Neuronal stem cell (in vitro differentiated cells): Measurements from ENCODE around the gene MUC6.
A peak's percentile ranks its signal among the peaks of the same experiment; 100 is the strongest.

ENCODE experiments used
- DNase-seq: peaks from one replicate; pipeline ENCODE4 v3.0.0-alpha.2; 2013; ENCODE audit warnings: low spot score
- H2AFZ ChIP-seq: one replicate; pipeline ENCODE4 v1.6.1; 2013; ENCODE audit warnings: mild to moderate bottlenecking, low read length, inconsistent platforms
- H2AK5ac ChIP-seq: 2 replicates; pipeline ENCODE4 v1.6.1; 2013; ENCODE audit warnings: low read depth, mild to moderate bottlenecking, inconsistent platforms, low read length, moderate library complexity, mixed read lengths
- H2BK120ac ChIP-seq: 2 replicates; pipeline ENCODE4 v1.6.1; 2013; ENCODE audit warnings: low read depth, mild to moderate bottlenecking, inconsistent platforms, low read length, moderate library complexity, mixed read lengths
- H2BK12ac ChIP-seq: one replicate; pipeline ENCODE4 v1.6.1; 2013; ENCODE audit warnings: low read length, inconsistent platforms
- H2BK15ac ChIP-seq: 2 replicates; pipeline ENCODE4 v1.6.1; 2013; ENCODE audit warnings: mild to moderate bottlenecking, low read length, inconsistent platforms, mixed read lengths
- H2BK5ac ChIP-seq: one replicate; pipeline ENCODE4 v1.6.1; 2013; ENCODE audit warnings: inconsistent platforms, mild to moderate bottlenecking, low read length, moderate library complexity
- H3K14ac ChIP-seq: one replicate; pipeline ENCODE4 v1.6.1; 2013; ENCODE audit warnings: low read length, inconsistent platforms
- H3K18ac ChIP-seq: 2 replicates; pipeline ENCODE4 v1.6.1; 2013; ENCODE audit warnings: low read length, inconsistent platforms
- H3K23ac ChIP-seq: 2 replicates; pipeline ENCODE4 v1.6.1; 2013; ENCODE audit warnings: low read depth, mild to moderate bottlenecking, mixed read lengths, low read length, inconsistent platforms; ENCODE audit not compliant: poor library complexity
- H3K27ac ChIP-seq: replicated peaks from 3 replicates; pipeline ENCODE4 v1.5.1; 2013; ENCODE audit warnings: low read length, inconsistent platforms
- H3K27me3 ChIP-seq, 3 experiments: 2 replicates each; pipeline ENCODE4 v1.6.1; 2013; ENCODE audit warnings: low read length in 3 of 3, mild to moderate bottlenecking in 2 of 3, inconsistent platforms in 1 of 3, low read depth in 1 of 3, mixed read lengths in 1 of 3, moderate library complexity in 1 of 3; ENCODE audit not compliant: control insufficient read depth in 3 of 3, insufficient read depth in 3 of 3
- H3K36me3 ChIP-seq, 2 donors: replicated peaks in 1 of 2; 2 replicates each; pipeline ENCODE4 v1.6.1; 2013; ENCODE audit warnings: low read length in 2 of 2; ENCODE audit not compliant: control insufficient read depth in 2 of 2, insufficient read depth in 2 of 2
- H3K4ac ChIP-seq: 2 replicates; pipeline ENCODE4 v1.6.1; 2013; ENCODE audit warnings: inconsistent platforms, mild to moderate bottlenecking, low read length, moderate library complexity
- H3K4me1 ChIP-seq, 2 donors: 1 replicate in 1 of 2; 2 replicates in 1 of 2; pipeline ENCODE4 v1.6.1; 2013; ENCODE audit warnings: low read length in 2 of 2, low read depth in 1 of 2; ENCODE audit not compliant: control insufficient read depth in 2 of 2, insufficient read depth in 1 of 2
- H3K4me2 ChIP-seq: one replicate; pipeline ENCODE4 v1.6.1; 2013; ENCODE audit warnings: mild to moderate bottlenecking, low read length, inconsistent platforms; ENCODE audit not compliant: insufficient read depth, poor library complexity, severe bottlenecking
- H3K4me3 ChIP-seq, 2 donors: 2 replicates each; pipeline ENCODE4 v1.5.1; 2013; ENCODE audit warnings: low read length in 2 of 2, mild to moderate bottlenecking in 2 of 2, inconsistent platforms in 1 of 2, moderate library complexity in 1 of 2
- H3K79me1 ChIP-seq: one replicate; pipeline ENCODE4 v1.6.1; 2013; ENCODE audit warnings: low read depth, mild to moderate bottlenecking, inconsistent platforms, low read length, moderate library complexity
- H3K9ac ChIP-seq: one replicate; pipeline ENCODE4 v1.6.1; 2013; ENCODE audit warnings: mild to moderate bottlenecking, low read depth, low read length, inconsistent platforms; ENCODE audit not compliant: poor library complexity
- H3K9me3 ChIP-seq, 2 donors: replicated peaks in 1 of 2; 2 replicates each; pipeline versions ENCODE3 to v1.6.1; 2013; ENCODE audit warnings: low read length in 2 of 2, mild to moderate bottlenecking in 2 of 2, inconsistent platforms in 1 of 2, low read depth in 1 of 2, mixed read lengths in 1 of 2, moderate library complexity in 1 of 2; ENCODE audit not compliant: control insufficient read depth in 2 of 2, insufficient read depth in 1 of 2
- H4K8ac ChIP-seq: one replicate; pipeline ENCODE4 v1.6.1; 2013; ENCODE audit warnings: low read depth, mild to moderate bottlenecking, inconsistent platforms, low read length, moderate library complexity
- H4K91ac ChIP-seq: one replicate; pipeline ENCODE4 v1.6.1; 2013; ENCODE audit warnings: low read length, low read depth, mild to moderate bottlenecking, inconsistent platforms; ENCODE audit not compliant: poor library complexity
- WGBS, 2 donors: extraction: QIAGEN DNeasy Blood & Tissue Kit; methylation state at CpG; one replicate each; pipeline ENCODE4 v1.1.7; 2013; ENCODE audit warnings: missing lambda C conversion rate in 2 of 2, mixed read lengths in 1 of 2; ENCODE audit not compliant: insufficient read length in 2 of 2, insufficient replicate concordance in 1 of 2; ENCODE audit errors: extremely low coverage in 2 of 2; 5-methylcytosine and 5-hydroxymethylcytosine counted together

Gene MUC6

GRCh38 chr11:1076061-1076665 lies 39.6 kb upstream of the MUC6 start:
- Histone ChIP-seq H3K4me2 (no peak overlapping the region), H3K18ac (no peak overlapping the region), H3K9ac (no peak overlapping the region), H4K8ac (no peak overlapping the region), H2BK120ac (no peak overlapping the region), H2BK12ac (no peak overlapping the region), H2AK5ac (peak overlapping the region; percentile 86), H2AFZ (no peak overlapping the region), H4K91ac (no peak overlapping the region), H3K27ac (no peak overlapping the region), H2BK15ac (peak overlapping the region; percentile 19), H3K27me3 (no peaks in the 10 kb centered on the region), H3K4me1 (peaks cover 5 to 11% of the 10 kb centered on the region in 2 donors), H3K79me1 (peaks cover 3% of the 10 kb centered on the region), H3K23ac (no peak overlapping the region), H3K36me3 (no peaks in the 10 kb centered on the region), H3K14ac (peak overlapping the region; percentile 59), H3K4ac (no peak overlapping the region), H2BK5ac (no peak overlapping the region), H3K9me3 (no peaks in the 10 kb centered on the region), H3K4me3 (no peak overlapping the region)
- DNase-seq = no peak
- no CpG with 5 or more reads among the region's 18 CpGs for WGBS, 2 donors

- Histone ChIP-seq H3K27ac (no peak overlapping the region), H4K91ac (no peak overlapping the region), H3K79me1 (peaks cover 5% of the 10 kb centered on the region), H3K4me2 (no peak overlapping the region), H2AFZ (no peak overlapping the region), H3K4me1 (peaks cover 5 to 11% of the 10 kb centered on the region in 2 donors), H4K8ac (no peak overlapping the region), H2BK5ac (no peak overlapping the region), H3K9me3 (no peaks in the 10 kb centered on the region), H2BK15ac (peak overlapping the region; percentile 19), H3K18ac (peak overlapping the region; percentile 48), H3K4me3 (no peak overlapping the region), H2AK5ac (peak overlapping the region; percentile 86), H3K14ac (peak overlapping the region; percentile 59), H2BK120ac (no peak overlapping the region), H3K36me3 (no peaks in the 10 kb centered on the region), H3K4ac (no peak overlapping the region), H3K23ac (no peak overlapping the region), H2BK12ac (no peak overlapping the region), H3K27me3 (no peaks in the 10 kb centered on the region), H3K9ac (no peak overlapping the region)
- DNase-seq = no peak
- WGBS, 2 donors = no CpG with 5 or more reads among the region's 28 CpGs
These were observed 38.9 kb upstream of the MUC6 start for GRCh38 chr11:1075341-1075911.

GRCh38 chr11:1074244-1075221 lies 38.0 kb upstream of the MUC6 start, which contains the start of gene MUC2:
MUC2 (plus strand) TSS chr11:1074874.
- Histone ChIP-seq H3K4me3 (no peak within 1 kb of the TSS), H3K23ac (peak within 1 kb of the TSS; percentile 43), H3K18ac (peak within 1 kb of the TSS; percentile 90), H3K36me3 (no peaks in the 10 kb centered on the region), H4K8ac (no peak within 1 kb of the TSS), H3K14ac (peak within 1 kb of the TSS; percentile 59), H2BK12ac (peak within 1 kb of the TSS; percentile 41), H2BK120ac (no peak within 1 kb of the TSS), H4K91ac (no peak within 1 kb of the TSS), H2BK15ac (peak within 1 kb of the TSS; percentile 75), H3K4me1 (peaks cover 5 to 11% of the 10 kb centered on the region in 2 donors), H2AK5ac (peak within 1 kb of the TSS; percentile 94), H2AFZ (peak within 1 kb of the TSS; percentile 40), H3K79me1 (peaks cover 5% of the 10 kb centered on the region), H3K4me2 (no peak within 1 kb of the TSS), H3K9ac (no peak within 1 kb of the TSS), H3K27me3 (no peaks in the 10 kb centered on the region), H3K27ac (no peak within 1 kb of the TSS), H3K4ac (no peak within 1 kb of the TSS), H3K9me3 (no peaks in the 10 kb centered on the region), H2BK5ac (peak within 1 kb of the TSS; percentile 60)
- no peak for DNase-seq
- no CpG with 5 or more reads among the region's 32 CpGs for WGBS, 2 donors

- Histone ChIP-seq H3K18ac (peak overlapping the region; percentile 90), H3K4me2 (no peak overlapping the region), H3K27ac (no peak overlapping the region), H3K9ac (no peak overlapping the region), H2BK5ac (peak overlapping the region; percentile 60), H3K36me3 (no peaks in the 10 kb centered on the region), H3K79me1 (peaks cover 5% of the 10 kb centered on the region), H3K27me3 (no peaks in the 10 kb centered on the region), H3K9me3 (no peaks in the 10 kb centered on the region), H4K8ac (no peak overlapping the region), H4K91ac (no peak overlapping the region), H2AFZ (peak overlapping the region; percentile 40), H2BK12ac (peak overlapping the region; percentile 41), H2BK15ac (peak overlapping the region; percentile 75), H2BK120ac (no peak overlapping the region), H2AK5ac (peak overlapping the region; percentile 94), H3K4me3 (no peak overlapping the region), H3K14ac (peak overlapping the region; percentile 31), H3K4ac (no peak overlapping the region), H3K23ac (peak overlapping the region; percentile 43), H3K4me1 (peaks cover 5 to 11% of the 10 kb centered on the region in 2 donors)
- no peak for DNase-seq
- no CpG with 5 or more reads among the region's 11 CpGs for WGBS, 2 donors
These were observed 37.3 kb upstream of the MUC6 start for GRCh38 chr11:1073851-1074243.
